Activated naive CD4-positive, alpha-beta T cell treated with anti-CD3 and anti-CD28 coated beads, Interleukin-2, amount 50 U/mL, for 72 hours (primary cell): Measurements from ENCODE around the gene SDK1. TPM values are rescaled to one million over a fixed set of nuclear protein-coding genes. Genes with fewer than 3 reads are reported as not detected.
"Not testable (repeated sequence)": the region's sequence is repeated elsewhere in the genome, so short reads cannot be mapped to it uniquely, and the experiment has no call there.

ENCODE experiments used
- ATAC-seq, 2 donors: fragments of 150-1000 bp; cut with Tn5 transposase; 2 replicates each; pipeline ENCODE4 v1.10.0; 2021; ENCODE audit warnings: mild to moderate bottlenecking in 2 of 2, moderate library complexity in 2 of 2
- DNase-seq, 2 donors: peaks; one replicate each; pipeline ENCODE4 v3.0.0; 2021 to 2022; ENCODE audit warnings: low spot score in 2 of 2
- H3K27ac Mint-ChIP-seq, 2 donors: one replicate each; pipeline ENCODE4 v1.8.0; 2022; ENCODE audit warnings: mild to moderate bottlenecking in 2 of 2, mixed read lengths in 2 of 2
- H3K36me3 Mint-ChIP-seq, 2 donors: one replicate each; pipeline ENCODE4 v1.8.0; 2022; ENCODE audit warnings: mixed read lengths in 2 of 2
- H3K9me3 Mint-ChIP-seq, 2 donors: one replicate each; pipeline ENCODE4 v1.8.0; 2022; ENCODE audit warnings: mixed read lengths in 2 of 2
- total RNA-seq, 2 donors: library from RNA; stranded (reverse); gene quantifications; one replicate each; pipeline ENCODE4 v1.2.3, GENCODE V29; 2022

The SDK1 gene
- total RNA-seq, 2 donors from 2014 or later, result 1.3 to 2.1 TPM

DNA sequence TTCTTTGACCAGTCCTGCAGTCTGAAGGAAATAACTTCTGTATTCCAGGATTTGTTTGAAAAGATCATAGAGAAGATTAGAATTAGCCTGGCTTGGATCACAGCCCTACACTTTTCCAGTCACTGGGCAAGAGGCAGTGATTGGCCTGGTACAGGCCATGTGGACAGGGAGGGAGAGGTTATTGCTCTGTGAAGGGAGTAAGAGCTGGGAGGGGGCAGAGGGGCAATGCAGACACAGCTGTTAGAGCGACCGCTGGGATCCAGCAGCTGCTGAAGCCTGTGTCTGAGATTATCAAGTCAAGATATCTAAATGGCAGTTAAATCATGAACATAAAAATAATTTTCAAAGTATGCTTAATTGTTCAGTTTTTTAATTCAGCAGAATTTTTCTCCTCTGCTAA, 257.3 kb downstream of the SDK1 start:
- DNase-seq, result no peak
- peaks cover 0 to 5% of the 10 kb centered on the region in 2 donors for H3K9me3 Mint-ChIP-seq
- peaks cover 0 to 6% of the 10 kb centered on the region in 2 donors for H3K36me3 Mint-ChIP-seq
- ATAC-seq, result no peak
- H3K27ac Mint-ChIP-seq, result peak overlapping the region in 1 of 2 donors; percentile 45

DNA sequence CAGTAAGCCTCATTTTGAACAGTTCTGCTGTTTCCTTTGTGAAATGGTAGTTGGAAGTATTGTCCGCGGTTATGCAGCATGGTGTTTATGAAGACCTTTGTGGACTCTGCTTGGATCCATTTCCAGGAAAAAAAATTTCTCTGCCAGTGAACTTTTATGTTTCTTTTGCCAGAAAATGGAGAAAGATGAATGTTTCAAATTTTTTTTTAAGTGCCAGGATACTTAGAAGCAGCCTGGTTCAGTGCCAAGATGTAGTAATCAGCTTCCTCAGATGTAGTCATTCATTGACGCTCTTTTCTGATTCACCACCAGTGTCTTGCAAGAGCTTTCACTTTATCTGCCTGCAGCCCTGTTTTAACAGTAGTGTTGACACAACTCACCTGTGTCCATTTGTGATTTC, 258.2 kb downstream of the SDK1 start:
- peak; percentile 49 to 63 for ATAC-seq
- Mint-ChIP-seq H3K27ac (no peak overlapping the region), H3K9me3 (peaks cover 0 to 5% of the 10 kb centered on the region in 2 donors), H3K36me3 (peaks cover 0 to 6% of the 10 kb centered on the region in 2 donors)
- no peak for DNase-seq

GRCh38 chr7:3560495-3560894, 259.4 kb downstream of the SDK1 start:
- H3K9me3 Mint-ChIP-seq, result peaks cover 0 to 5% of the 10 kb centered on the region in 2 donors
- no peak for ATAC-seq
- no peak for DNase-seq
- no peak overlapping the region for H3K27ac Mint-ChIP-seq
- peaks cover 0 to 6% of the 10 kb centered on the region in 2 donors for H3K36me3 Mint-ChIP-seq

DNA sequence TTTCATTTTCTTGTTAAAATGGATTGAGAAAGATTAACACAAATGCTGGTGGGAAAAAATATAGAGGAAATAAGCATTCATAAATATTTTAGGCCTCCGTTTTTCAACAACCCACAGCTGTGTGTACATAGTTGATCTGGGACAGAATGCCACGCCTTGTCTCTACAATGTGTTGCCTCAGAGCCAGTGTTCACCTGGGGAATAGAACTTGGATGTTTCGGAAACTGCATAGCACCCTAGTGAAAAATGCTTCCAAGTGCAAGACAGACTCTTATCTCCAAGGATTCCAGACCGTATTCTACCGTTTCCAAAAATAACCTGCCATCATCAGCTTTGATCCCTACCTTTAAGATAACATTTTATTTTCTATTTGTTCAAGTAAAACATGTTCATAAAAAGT, 260.9 kb downstream of the SDK1 start:
- ATAC-seq (no peak), DNase-seq (no peak)
- H3K9me3 Mint-ChIP-seq, result peaks cover 0 to 5% of the 10 kb centered on the region in 2 donors
- H3K27ac Mint-ChIP-seq, result no peak overlapping the region
- H3K36me3 Mint-ChIP-seq, result peaks cover 0 to 6% of the 10 kb centered on the region in 2 donors

DNA sequence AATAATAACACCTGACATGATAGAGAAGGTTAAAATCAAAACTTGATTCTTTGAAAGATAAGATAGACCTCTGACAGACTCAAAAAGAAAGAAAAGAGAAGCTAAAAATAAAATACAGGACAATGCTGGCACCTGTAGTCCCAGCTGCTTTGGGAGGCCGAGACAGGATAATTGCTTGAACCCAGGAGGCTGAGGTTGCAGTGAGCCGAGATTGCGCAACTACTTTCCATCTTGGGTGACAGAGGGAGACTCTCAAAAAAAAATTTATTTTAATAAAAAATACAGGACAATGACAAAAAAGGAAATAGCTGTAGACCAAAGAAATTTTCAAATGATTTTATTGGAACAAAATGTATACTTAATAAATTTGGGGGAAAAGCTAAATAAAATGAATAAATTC, 263.2 kb downstream of the SDK1 start:
- peaks cover 0 to 6% of the 10 kb centered on the region in 2 donors for H3K36me3 Mint-ChIP-seq
- DNase-seq (no peak), ATAC-seq (no peak)
- H3K27ac Mint-ChIP-seq, result peak overlapping the region in 1 of 2 donors; percentile 11
- peaks cover 0 to 5% of the 10 kb centered on the region in 2 donors for H3K9me3 Mint-ChIP-seq

- Mint-ChIP-seq H3K9me3 (no peaks in the 10 kb centered on the region), H3K27ac (no peak overlapping the region), H3K36me3 (no peaks in the 10 kb centered on the region)
- DNase-seq, result no peak
- no peak for ATAC-seq
These were observed 267.5 kb downstream of the SDK1 start for GRCh38 chr7:3568516-3568915.

DNA sequence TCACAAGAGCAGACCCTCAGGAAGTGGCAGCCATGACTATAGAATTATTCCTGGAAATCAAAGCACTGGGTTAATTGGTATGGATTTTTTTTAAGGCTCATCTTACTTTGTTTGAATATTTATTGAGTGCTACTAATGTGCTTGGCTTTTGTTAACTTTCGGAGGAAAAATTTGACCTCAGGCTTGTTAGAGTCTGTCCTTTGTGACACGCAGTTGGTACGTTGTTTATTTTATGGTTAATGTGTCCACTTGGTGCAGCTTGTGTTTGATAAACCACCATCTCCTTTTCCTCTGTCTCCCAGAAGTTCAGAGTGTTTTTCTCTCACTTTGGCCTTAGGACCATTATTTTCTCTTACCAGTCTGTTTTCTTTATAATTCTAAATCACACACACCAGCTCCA, 268.6 kb downstream of the SDK1 start:
- H3K9me3 Mint-ChIP-seq, result no peaks in the 10 kb centered on the region
- ATAC-seq (no peak), DNase-seq (no peak)
- H3K27ac Mint-ChIP-seq, result no peak overlapping the region
- H3K36me3 Mint-ChIP-seq, result no peaks in the 10 kb centered on the region

DNA sequence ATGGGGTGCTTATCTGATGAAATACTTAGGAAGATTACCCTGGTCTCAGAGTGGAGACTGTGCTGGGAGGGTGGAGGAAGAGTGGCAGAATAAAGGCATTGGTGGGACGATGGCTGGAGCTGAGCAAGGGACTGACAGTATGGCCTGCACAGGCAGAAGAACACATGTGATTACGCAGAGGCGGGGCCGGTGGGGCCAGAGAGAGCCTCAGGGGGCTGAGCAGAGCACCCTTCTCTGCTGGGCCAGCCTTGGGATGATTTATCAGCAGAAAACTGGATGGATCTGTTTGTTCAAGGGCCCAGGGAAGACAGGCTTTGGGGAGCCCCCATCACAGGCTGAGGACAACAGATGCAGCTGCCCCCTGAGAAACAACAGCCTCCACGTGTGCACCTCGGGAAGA, 272.1 kb downstream of the SDK1 start:
- peaks cover 4 to 6% of the 10 kb centered on the region in 2 donors for H3K36me3 Mint-ChIP-seq
- no peak overlapping the region for H3K27ac Mint-ChIP-seq
- ATAC-seq (no peak), DNase-seq (no peak)
- peaks cover 9 to 10% of the 10 kb centered on the region in 2 donors for H3K9me3 Mint-ChIP-seq

DNA sequence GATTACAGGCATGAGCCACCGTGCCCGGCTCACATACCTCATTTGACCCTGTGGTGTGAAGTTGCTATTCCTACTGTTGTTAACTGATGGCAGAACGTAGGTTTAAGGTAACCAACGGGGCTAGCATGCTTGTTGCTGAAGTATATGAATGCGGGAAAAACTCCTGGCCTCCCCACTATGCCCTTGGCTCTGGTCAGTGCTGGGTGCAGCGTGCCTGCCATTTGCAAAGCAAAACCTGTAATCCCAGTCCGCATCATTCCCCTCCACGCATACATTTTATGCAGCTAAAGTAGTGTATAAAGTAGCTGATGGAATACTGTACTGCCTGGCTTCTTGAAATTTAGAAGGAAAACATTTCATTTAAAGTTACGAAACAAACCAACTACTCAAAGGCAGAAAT, 273.3 kb downstream of the SDK1 start:
- DNase-seq (no peak), ATAC-seq (no peak)
- H3K9me3 Mint-ChIP-seq, result peaks cover 11 to 16% of the 10 kb centered on the region in 2 donors
- no peak overlapping the region for H3K27ac Mint-ChIP-seq
- peaks cover 4 to 13% of the 10 kb centered on the region in 2 donors for H3K36me3 Mint-ChIP-seq

DNA sequence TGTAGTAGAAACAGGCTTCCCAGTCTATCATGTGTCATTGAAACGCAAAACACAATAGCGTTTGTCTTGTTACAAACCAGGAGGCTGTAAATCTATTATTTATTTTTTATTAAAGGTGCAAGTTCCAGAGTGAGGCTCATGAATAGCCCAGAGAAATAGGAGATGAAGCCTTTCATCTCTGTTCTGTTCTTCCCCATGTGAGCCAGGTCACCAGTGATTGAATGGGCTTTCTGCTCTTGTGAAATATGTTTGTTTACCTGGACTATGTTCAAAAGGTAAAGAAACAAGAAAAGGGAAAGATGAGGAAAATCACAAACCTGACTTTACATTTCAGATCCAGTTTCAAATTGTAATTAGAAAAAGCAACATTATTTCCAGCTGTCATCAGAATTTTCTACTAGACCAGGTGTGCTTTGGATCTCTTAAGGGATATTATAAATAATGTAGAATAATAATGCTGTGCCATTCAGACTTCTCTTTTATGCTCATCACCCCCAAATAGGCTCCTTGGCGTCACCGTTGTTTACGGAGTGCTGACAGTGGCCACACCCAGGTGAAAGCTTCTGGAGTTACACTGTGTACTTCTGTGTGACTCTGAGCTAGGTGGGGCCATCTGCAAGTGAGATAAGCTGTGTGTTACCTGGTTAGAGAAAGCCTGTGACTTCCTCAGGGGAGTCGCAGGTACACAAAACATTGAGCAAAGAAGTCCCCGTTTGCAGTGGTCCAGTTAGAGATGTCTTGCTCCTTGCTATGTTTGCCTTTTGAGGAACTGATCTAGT, 274.9 kb downstream of the SDK1 start:
- DNase-seq, result no peak
- Mint-ChIP-seq H3K9me3 (peaks cover 11 to 16% of the 10 kb centered on the region in 2 donors), H3K36me3 (peaks cover 4 to 13% of the 10 kb centered on the region in 2 donors), H3K27ac (no peak overlapping the region)
- no peak for ATAC-seq

DNA sequence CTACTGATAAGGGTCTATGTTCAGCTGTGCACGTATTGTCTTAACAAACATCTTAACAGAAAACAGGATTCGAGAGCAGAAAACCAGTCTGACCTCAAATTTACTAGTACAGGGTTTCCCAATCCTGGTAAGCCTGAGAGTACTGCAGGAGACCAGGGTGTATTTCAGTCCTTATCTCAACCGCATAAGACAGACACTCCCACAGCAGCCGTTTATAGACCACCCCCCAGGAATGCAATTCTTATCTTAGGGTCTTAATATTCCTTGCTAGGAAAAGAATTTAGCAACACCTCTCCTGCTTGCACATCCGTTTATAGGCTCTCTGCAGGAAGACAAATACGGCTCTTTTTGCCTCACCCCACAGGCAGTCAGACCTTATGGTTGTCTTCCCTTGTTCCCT, 277.3 kb downstream of the SDK1 start:
- DNase-seq (no peak), ATAC-seq (no peak)
- Mint-ChIP-seq H3K27ac (no peak overlapping the region), H3K36me3 (peaks cover 4 to 13% of the 10 kb centered on the region in 2 donors), H3K9me3 (peaks cover 11 to 16% of the 10 kb centered on the region in 2 donors)

- no peak overlapping the region for H3K27ac Mint-ChIP-seq
- no peak for ATAC-seq
These were observed 278.7 kb downstream of the SDK1 start for GRCh38 chr7:3579638-3580219.

DNA sequence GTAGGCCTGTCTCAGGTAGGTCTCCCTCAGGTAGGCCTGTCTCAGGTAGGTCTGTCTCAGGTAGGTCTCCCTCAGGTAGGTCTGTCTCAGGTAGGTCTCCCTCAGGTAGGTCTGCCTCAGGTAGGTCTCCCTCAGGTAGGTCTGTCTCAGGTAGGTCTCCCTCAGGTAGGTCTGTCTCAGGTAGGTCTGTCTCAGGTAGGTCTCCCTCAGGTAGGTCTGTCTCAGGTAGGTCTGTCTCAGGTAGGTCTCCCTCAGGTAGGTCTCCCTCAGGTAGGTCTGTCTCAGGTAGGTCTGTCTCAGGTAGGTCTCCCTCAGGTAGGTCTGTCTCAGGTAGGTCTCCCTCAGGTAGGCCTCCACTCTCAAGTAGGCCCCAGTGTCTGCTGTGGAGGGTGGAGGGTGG, 281.1 kb downstream of the SDK1 start:
- not testable (repeated sequence) for H3K27ac Mint-ChIP-seq, DNase-seq, ATAC-seq
- Mint-ChIP-seq H3K36me3 (peaks cover 4 to 13% of the 10 kb centered on the region in 2 donors), H3K9me3 (peaks cover 10 to 12% of the 10 kb centered on the region in 2 donors)

More at GRCh38 chr7:3579638-3580219, 278.7 kb downstream of the SDK1 start:
- Mint-ChIP-seq H3K9me3 (peaks cover 11 to 16% of the 10 kb centered on the region in 2 donors), H3K36me3 (peaks cover 4 to 13% of the 10 kb centered on the region in 2 donors)
- no peak for DNase-seq

DNA sequence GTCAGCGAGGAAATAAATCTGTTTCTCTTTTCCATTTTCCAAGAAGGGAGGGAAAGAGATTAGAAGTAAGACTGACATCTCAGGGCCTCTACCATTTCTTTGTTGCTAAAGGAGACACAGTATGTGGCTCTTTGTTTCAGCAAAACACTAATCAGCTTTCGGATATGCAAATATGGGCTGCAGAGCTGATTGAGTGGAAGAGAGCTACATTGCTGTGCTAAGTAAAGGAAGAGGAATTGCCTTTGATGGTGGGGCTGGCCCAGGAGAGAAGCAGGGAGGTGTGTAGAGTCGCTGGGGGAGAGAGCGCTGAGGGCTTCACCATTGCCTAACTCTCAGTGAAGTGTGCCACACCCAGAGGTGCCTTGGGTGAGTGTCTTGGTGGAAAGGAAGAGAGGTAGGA, 284.8 kb downstream of the SDK1 start:
- H3K9me3 Mint-ChIP-seq, result no peaks in the 10 kb centered on the region

GRCh38 chr7:3588341-3588740, 287.3 kb downstream of the SDK1 start:
- Mint-ChIP-seq H3K36me3 (no peaks in the 10 kb centered on the region), H3K27ac (no peak overlapping the region), H3K9me3 (no peaks in the 10 kb centered on the region)
- ATAC-seq, result no peak
- no peak for DNase-seq

More for the DNA sequence above, 284.8 kb downstream of the SDK1 start:
- no peak for DNase-seq
- H3K27ac Mint-ChIP-seq, result no peak overlapping the region
- no peak for ATAC-seq
- no peaks in the 10 kb centered on the region for H3K36me3 Mint-ChIP-seq

- H3K36me3 Mint-ChIP-seq, result no peaks in the 10 kb centered on the region
- DNase-seq (no peak), ATAC-seq (no peak)
- no peak overlapping the region for H3K27ac Mint-ChIP-seq
- H3K9me3 Mint-ChIP-seq, result no peaks in the 10 kb centered on the region
These were observed 288.7 kb downstream of the SDK1 start for GRCh38 chr7:3589752-3590151.

DNA sequence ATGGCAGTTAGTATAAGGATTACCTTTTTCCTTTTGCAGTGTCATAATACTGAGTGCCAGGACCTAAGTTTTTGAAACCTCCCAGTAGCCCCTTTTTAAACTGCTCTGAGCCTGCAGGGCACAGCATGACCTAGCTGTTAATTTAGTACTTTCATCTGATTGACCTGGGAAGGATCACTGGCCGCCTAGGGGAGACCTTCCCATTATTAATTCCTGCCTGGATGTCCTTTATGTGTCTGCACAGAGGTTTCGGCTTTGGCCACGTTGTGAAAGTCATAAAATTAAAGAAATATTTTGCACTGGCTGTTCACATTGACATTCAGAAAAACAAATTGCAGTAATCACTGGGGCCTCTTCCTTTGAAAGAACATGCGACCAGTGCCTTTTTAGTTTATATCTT, 290.2 kb downstream of the SDK1 start:
- ATAC-seq (no peak), DNase-seq (no peak)
- H3K9me3 Mint-ChIP-seq, result no peaks in the 10 kb centered on the region
- no peak overlapping the region for H3K27ac Mint-ChIP-seq
- H3K36me3 Mint-ChIP-seq, result no peaks in the 10 kb centered on the region

DNA sequence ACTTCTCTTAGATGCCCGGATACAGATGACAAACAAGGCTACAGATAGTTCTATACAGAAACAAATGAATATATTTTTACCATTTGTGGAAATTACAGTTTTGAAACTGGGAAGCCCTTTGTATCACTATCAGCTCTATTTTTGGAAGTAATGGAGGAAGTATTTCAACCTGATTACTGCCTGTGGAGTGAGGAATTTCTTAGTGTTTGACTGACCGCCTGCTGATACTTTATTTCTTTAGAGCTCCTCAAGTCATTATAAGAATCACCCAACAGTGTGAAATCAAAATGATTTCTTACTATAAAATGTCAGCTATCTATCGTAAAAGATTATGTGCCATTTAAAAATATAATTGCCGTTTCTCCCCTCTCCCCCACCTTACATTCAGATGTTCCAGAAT, 290.9 kb downstream of the SDK1 start:
- DNase-seq, result no peak
- no peaks in the 10 kb centered on the region for H3K36me3 Mint-ChIP-seq
- no peaks in the 10 kb centered on the region for H3K9me3 Mint-ChIP-seq
- ATAC-seq, result no peak
- H3K27ac Mint-ChIP-seq, result no peak overlapping the region
